Esophagus (tissue), 2 donors: ENCODE results near the gene SCNM1. TPM values are rescaled to one million over a fixed set of nuclear protein-coding genes. Genes with fewer than 3 reads are reported as not detected.
"Not testable (repeated sequence)": the region's sequence is repeated elsewhere in the genome, so short reads cannot be mapped to it uniquely, and the experiment has no call there.

Experiments
- H3K27ac ChIP-seq, 2 donors: one replicate each; pipeline ENCODE4 v1.5.1; 2013; ENCODE audit warnings: low read depth in 2 of 2, mild to moderate bottlenecking in 2 of 2, inconsistent platforms in 1 of 2, low read length in 1 of 2, moderate library complexity in 1 of 2
- H3K27me3 ChIP-seq, 2 donors: one replicate each; pipeline ENCODE4 v1.6.1; 2013; ENCODE audit warnings: low read length in 2 of 2, control low read depth in 1 of 2, mild to moderate bottlenecking in 1 of 2; ENCODE audit not compliant: insufficient read depth in 2 of 2, control insufficient read depth in 1 of 2
- H3K36me3 ChIP-seq, 2 donors: one replicate each; pipeline ENCODE4 v1.6.1; 2013; ENCODE audit warnings: low read length in 1 of 2; ENCODE audit not compliant: control insufficient read depth in 2 of 2, insufficient read depth in 2 of 2
- H3K4me1 ChIP-seq, 2 donors: one replicate each; pipeline ENCODE4 v1.6.1; 2013; ENCODE audit warnings: low read length in 1 of 2; ENCODE audit not compliant: control insufficient read depth in 2 of 2, insufficient read depth in 2 of 2
- H3K4me3 ChIP-seq, 2 donors: one replicate each; pipeline ENCODE4 v1.5.1; 2013; ENCODE audit warnings: low read length in 2 of 2, mild to moderate bottlenecking in 2 of 2, low read depth in 1 of 2, moderate library complexity in 1 of 2
- H3K9me3 ChIP-seq, 2 donors: one replicate each; pipeline ENCODE4 v1.6.1; 2013; ENCODE audit warnings: mild to moderate bottlenecking in 2 of 2, low read depth in 1 of 2, low read length in 1 of 2, moderate library complexity in 1 of 2; ENCODE audit not compliant: control insufficient read depth in 2 of 2, insufficient read depth in 1 of 2
- WGBS, 2 donors: extraction: QIAGEN DNeasy Blood & Tissue Kit; methylation state at CpG; one replicate each; pipeline ENCODE4 v1.1.7; 2013; 5-methylcytosine and 5-hydroxymethylcytosine counted together
- polyA plus RNA-seq, 2 donors: library from polyadenylated mRNA; stranded (reverse); fragments of 200-250 nt; gene quantifications; one replicate each; pipeline ENCODE4 v1.2.3, GENCODE V29; 2013
- donor health status: healthy with polysubstance abuse.
- donor health status: Bipolar disorder and iron deficiency.

Gene SCNM1
- polyA plus RNA-seq, 2 donors = 40.5 to 43.9 TPM

- H3K4me3 ChIP-seq, H3K4me1 ChIP-seq, H3K27me3 ChIP-seq, H3K36me3 ChIP-seq, H3K9me3 ChIP-seq: not testable (repeated sequence)
- H3K27ac ChIP-seq = peak overlapping the region in 1 of 2 donors; percentile 40
- 46 to 69% methylated on average over 8 of the region's 8 CpGs for WGBS, 2 donors
These were observed 22.7 kb downstream of the SCNM1 start for GRCh38 chr1:151188667-151189066.

- Histone ChIP-seq H3K27ac (peak within 1 kb of the TSS; percentile 91 to 93), H3K27me3 (no peaks in the 10 kb centered on the region), H3K4me1 (peaks cover 0 to 3% of the 10 kb centered on the region in 2 donors), H3K9me3 (no peaks in the 10 kb centered on the region), H3K4me3 (peak within 1 kb of the TSS; percentile 85 to 91), H3K36me3 (peaks cover 3 to 5% of the 10 kb centered on the region in 2 donors)
- 0% methylated on average over 42 of the region's 42 CpGs for WGBS, 2 donors
These were observed 23.9 kb downstream of the SCNM1 start, which contains the start of gene VPS72 for GRCh38 chr1:151189637-151190445. Gene VPS72 (minus strand): TSS chr1:151190197. CDS start chr1:151190121, 76 bp downstream.

- no peak overlapping the region for H3K27ac ChIP-seq
- WGBS, 2 donors = 74 to 75% methylated on average over 7 of the region's 7 CpGs
- H3K4me1 ChIP-seq = peaks cover 0 to 2% of the 10 kb centered on the region in 2 donors
- no peak overlapping the region for H3K4me3 ChIP-seq
- no peaks in the 10 kb centered on the region for H3K27me3 ChIP-seq
- no peaks in the 10 kb centered on the region for H3K36me3 ChIP-seq
- H3K9me3 ChIP-seq = no peaks in the 10 kb centered on the region
These were observed 26.1 kb downstream of the SCNM1 start for GRCh38 chr1:151192047-151192446.

GRCh38 chr1:151193304-151193703, 27.4 kb downstream of the SCNM1 start:
- no peaks in the 10 kb centered on the region for H3K9me3 ChIP-seq
- WGBS, 2 donors = 62 to 63% methylated on average over 6 of the region's 6 CpGs
- no peaks in the 10 kb centered on the region for H3K4me1 ChIP-seq
- no peak overlapping the region for H3K4me3 ChIP-seq
- H3K27me3 ChIP-seq = no peaks in the 10 kb centered on the region
- no peaks in the 10 kb centered on the region for H3K36me3 ChIP-seq
- no peak overlapping the region for H3K27ac ChIP-seq

DNA sequence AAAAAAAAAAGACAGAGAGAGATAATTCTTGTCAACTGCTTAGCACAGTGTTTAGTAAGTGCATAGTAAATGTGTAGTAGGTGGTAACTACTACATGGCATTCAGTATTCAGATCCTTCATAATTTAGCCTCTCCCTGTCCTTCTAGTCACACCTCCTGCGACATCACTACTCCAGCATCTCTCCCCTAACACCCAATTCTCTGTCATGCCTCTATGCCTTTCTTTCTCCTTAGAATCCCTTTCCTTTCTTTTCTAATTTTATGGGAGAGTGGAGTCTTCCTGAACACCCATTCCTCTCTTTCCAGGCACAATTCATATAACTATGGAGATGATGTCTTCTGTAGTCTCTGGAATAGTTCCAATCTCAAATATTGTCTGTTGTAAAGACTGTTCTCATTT, 27.9 kb downstream of the SCNM1 start:
- Histone ChIP-seq H3K27ac (no peak overlapping the region), H3K4me3 (no peak overlapping the region), H3K36me3 (no peaks in the 10 kb centered on the region), H3K27me3 (no peaks in the 10 kb centered on the region), H3K4me1 (no peaks in the 10 kb centered on the region), H3K9me3 (no peaks in the 10 kb centered on the region)
- WGBS, 2 donors = 82 to 83% methylated on average over 1 of the region's 1 CpG

DNA sequence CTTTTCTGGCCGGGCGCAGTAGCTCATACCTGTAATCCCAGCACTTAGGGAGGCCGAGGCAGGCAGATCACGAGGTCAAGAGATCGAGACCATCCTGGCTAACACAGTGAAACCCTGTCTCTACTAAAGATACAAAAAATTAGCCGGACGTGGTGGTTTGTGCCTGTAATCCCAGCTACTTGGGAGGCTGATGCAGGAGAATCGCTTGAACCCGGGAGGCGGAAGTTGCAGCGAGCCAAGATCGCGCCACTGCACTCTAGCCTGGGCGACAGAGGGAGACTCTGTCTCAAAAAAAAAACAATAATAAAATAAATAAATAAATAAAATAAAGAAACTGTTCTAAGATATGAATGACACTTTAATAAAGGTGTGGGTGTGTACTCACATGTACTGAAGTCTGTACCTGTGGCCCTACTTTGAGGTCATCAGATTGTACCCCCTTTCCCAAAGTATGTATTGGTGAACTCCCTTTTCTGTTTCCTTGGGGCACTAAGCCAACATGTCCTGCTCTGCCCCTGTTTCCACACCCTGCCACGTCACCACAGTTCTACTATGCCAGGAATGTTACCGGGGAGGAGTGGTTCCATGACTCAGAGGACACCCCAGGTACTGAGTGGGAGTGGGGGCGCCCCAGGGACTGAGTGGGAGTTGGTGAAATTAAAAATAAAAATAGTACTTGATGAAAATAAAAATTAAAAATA, 29.1 kb downstream of the SCNM1 start:
- H3K36me3 ChIP-seq, H3K27me3 ChIP-seq, H3K9me3 ChIP-seq, H3K4me1 ChIP-seq: not testable (repeated sequence)
- peak overlapping the region; percentile 10 to 38 for H3K4me3 ChIP-seq
- peak overlapping the region; percentile 82 to 94 for H3K27ac ChIP-seq
- 56 to 59% methylated on average over 17 of the region's 17 CpGs for WGBS, 2 donors

GRCh38 chr1:151196292-151196800, 30.4 kb downstream of the SCNM1 start:
- H3K36me3 ChIP-seq = no peaks in the 10 kb centered on the region
- no peaks in the 10 kb centered on the region for H3K9me3 ChIP-seq
- 25 to 34% methylated on average over 14 of the region's 14 CpGs for WGBS, 2 donors
- H3K27ac ChIP-seq = peak overlapping the region; percentile 82 to 94
- H3K27me3 ChIP-seq = no peaks in the 10 kb centered on the region
- no peaks in the 10 kb centered on the region for H3K4me1 ChIP-seq
- H3K4me3 ChIP-seq = peak overlapping the region in 1 of 2 donors; percentile 38

- no peaks in the 10 kb centered on the region for H3K9me3 ChIP-seq
- 6 to 7% methylated on average over 10 of the region's 10 CpGs for WGBS, 2 donors
- H3K36me3 ChIP-seq = peaks cover 0 to 2% of the 10 kb centered on the region in 2 donors
- peak overlapping the region; percentile 87 to 99 for H3K27ac ChIP-seq
- peak overlapping the region; percentile 74 to 97 for H3K4me3 ChIP-seq
- H3K4me1 ChIP-seq = no peaks in the 10 kb centered on the region
- H3K27me3 ChIP-seq = no peaks in the 10 kb centered on the region
These were observed 31.9 kb downstream of the SCNM1 start for GRCh38 chr1:151197863-151198253.

GRCh38 chr1:151198254-151199127, 32.5 kb downstream of the SCNM1 start, which contains the start of gene PIP5K1A:
Gene PIP5K1A (plus strand): TSS chr1:151198552. CDS start chr1:151198997, 445 bp downstream.
- no peaks in the 10 kb centered on the region for H3K27me3 ChIP-seq
- no peaks in the 10 kb centered on the region for H3K4me1 ChIP-seq
- H3K4me3 ChIP-seq = peak within 1 kb of the TSS; percentile 74 to 97
- peak within 1 kb of the TSS; percentile 87 to 99 for H3K27ac ChIP-seq
- WGBS, 2 donors = 0% methylated on average over 60 of the region's 60 CpGs
- no peaks in the 10 kb centered on the region for H3K9me3 ChIP-seq
- peaks cover 0 to 5% of the 10 kb centered on the region in 2 donors for H3K36me3 ChIP-seq
